Stimulated activated CD8-positive, alpha-beta memory T cell treated with anti-CD3 and anti-CD28 coated beads, Interleukin-15, amount 100 ng/mL, for 4 hours (primary cell): ENCODE measurements around the gene IL6R.
"Not testable (repeated sequence)": the region's sequence is repeated elsewhere in the genome, so short reads cannot be mapped to it uniquely, and the experiment has no call there.

Source experiments
- DNase-seq, 2 donors: peaks; one replicate each; pipeline ENCODE4 v3.0.0-alpha.2; 2020; ENCODE audit warnings: low read depth in 2 of 2

Gene IL6R

DNA sequence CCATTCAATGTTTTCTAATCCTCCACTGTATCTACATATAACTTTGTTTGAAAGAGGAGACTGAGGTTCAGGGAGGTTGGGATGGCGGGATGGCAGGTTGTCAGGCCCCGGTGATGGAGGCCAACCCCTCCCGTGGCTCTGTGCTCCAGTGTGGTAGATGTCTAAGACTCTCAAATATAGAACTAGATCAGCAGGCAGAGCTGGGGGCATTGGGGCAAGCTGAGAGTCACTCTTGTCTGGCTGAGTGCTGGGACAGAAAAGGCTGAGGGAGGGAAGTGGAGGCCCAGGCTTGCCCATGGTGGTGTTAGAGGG lies 1.7 kb downstream of the IL6R start:
- DNase-seq = no peak

GRCh38 chr1:154407198-154408091 lies 2.3 kb downstream of the IL6R start:
- DNase-seq = no peak

DNA sequence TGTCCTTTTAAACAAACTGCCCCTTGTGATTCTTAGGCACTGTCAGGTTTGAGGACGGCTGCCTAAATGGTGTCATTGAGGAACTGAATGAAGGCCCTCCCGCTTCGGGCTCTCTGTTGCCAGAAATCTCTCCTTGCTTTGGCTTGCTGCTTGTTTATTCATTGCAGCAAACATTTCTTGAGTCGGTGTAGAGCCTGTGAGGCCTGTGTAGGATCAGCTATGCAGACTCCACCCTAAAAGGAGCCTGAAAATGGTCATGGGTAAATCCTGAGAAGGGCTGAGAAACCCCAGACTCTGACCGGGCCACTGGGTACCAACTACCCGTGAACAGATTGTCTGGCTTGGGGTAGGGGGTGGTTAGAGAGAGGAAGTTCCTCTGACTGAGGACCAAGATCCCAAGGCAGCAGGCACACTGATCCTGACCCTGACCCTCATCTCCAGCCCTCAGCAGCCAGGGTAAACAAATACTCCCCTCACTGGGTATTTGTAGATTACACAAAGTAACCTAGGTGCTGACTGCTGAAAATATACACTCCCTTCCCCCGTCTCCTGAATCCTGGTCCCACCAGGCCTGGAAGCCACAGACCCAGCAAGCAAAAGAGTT lies 3.1 kb downstream of the IL6R start:
- DNase-seq = no peak

- DNase-seq = no peak
These were observed 5.2 kb downstream of the IL6R start for GRCh38 chr1:154410185-154410827.

GRCh38 chr1:154411525-154411924 lies 6.4 kb downstream of the IL6R start:
- DNase-seq = no peak

GRCh38 chr1:154413177-154413783 lies 8.1 kb downstream of the IL6R start:
- no peak for DNase-seq

DNA sequence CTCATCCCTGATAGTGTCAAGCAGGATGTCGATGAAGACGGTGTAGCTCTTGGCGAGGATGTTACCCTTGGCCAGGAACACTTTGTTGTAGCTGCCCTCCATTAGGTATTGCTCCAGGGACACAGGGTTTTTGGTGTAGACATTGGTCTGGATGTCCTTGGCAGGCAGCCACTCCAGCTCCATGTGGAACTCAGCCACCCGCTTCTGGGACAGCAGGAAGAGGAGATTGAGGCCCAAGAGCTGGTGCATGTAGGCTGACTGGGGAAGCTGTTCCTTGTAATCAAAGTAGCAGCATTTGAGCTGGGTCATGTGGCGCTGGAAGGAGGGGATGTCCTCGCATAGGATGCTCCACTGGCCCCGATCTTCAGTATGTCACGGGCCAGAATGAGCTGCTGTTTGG lies 9.5 kb downstream of the IL6R start:
- DNase-seq = no peak

DNA sequence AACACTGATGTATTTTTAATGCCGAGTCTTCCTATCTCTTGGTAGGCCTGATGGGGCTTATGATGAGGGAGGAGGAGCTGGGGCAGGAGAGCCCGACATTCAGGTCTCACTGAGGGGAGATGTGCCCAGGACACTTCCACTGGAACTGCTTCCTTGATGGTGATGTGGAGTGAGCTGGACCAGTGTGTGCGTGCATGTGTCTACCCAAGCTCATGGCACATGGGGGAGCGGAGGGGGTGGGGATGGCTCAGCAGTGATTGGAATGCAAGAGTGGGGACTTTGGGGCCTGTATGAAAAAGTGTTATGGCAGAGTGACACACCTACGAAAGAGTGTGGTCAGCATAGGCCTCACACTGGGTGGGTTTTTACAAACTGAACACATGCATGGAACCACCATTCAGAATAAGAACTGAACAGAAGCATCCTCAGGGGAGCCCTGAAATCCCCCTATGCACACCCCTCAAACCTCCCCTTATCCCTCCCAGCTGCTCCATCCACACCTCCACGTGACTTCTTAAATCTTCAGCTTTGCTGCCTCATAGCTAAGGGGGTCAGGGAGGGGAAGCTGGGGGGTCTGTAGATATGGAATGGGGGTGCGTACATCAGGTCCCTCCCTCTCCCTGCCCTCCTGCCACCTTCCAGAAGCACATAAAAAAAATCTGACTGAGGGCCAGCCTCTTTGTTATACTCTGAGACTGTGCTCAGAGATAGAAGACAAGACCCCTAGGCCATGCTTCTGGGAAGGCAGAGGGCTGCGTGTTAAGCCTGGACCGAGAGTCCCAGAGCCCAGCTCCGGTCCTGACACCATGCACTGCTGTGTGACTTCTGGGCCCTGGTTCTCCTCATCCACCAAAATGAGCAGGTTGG lies 11.6 kb downstream of the IL6R start:
- no peak for DNase-seq

DNA sequence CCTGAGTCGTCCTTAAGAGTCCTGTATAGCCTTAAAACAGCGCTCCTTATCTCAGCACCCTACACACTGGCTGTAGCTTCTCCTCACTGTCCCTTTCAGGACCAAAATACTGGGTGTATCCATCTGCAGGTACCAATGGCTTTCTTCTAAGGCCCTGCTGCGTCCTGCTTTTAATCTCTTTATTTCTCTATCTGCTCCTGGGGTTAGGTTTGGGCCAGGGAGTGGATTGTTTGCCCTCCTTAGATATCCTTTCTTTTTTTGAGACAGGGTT lies 12.1 kb downstream of the IL6R start:
- DNase-seq = no peak

GRCh38 chr1:154418062-154418921 lies 13.1 kb downstream of the IL6R start:
- no peak for DNase-seq

GRCh38 chr1:154418923-154419619 lies 13.9 kb downstream of the IL6R start:
- DNase-seq = no peak

- DNase-seq = no peak
These were observed 14.8 kb downstream of the IL6R start for GRCh38 chr1:154419620-154420571.

- no peak for DNase-seq
These were observed 16.1 kb downstream of the IL6R start for GRCh38 chr1:154420961-154421924.

GRCh38 chr1:154422049-154422448 lies 16.9 kb downstream of the IL6R start:
- DNase-seq = not testable (repeated sequence)

GRCh38 chr1:154422521-154422920 lies 17.4 kb downstream of the IL6R start:
- no peak for DNase-seq

DNA sequence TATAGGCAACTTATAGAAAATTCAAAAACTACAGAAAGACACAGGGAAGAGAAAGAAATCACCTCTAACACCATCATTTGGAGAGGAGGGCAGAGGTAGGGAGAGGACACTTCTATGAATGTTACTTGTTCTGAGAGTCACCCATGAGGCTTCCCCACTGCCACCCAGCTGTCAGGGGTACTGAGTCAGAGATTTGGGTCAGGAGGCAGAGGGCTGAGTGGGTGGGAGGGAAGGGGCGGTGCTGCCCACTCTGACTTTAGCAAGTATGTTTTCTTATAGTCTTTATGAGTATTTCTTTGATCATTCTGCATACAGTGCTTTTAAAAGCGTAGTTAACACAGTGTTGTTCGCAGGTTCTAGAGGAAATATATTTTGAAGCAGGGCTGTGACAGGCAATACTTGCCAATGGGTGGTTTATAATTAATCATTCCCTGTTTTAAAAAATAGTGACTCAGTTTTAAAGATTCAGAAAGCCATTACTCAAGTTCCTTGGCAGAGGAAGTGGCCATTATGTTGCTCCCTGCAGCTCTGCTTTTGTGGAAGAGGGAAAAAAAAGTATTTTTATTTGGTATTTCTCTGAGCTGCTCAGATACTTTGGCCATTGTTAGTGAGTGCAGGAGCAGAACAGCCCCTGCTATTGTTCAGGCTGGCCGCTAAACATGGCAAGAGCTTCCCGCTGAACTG lies 18.3 kb downstream of the IL6R start:
- DNase-seq = peak in 1 of 2 donors; percentile 27

DNA sequence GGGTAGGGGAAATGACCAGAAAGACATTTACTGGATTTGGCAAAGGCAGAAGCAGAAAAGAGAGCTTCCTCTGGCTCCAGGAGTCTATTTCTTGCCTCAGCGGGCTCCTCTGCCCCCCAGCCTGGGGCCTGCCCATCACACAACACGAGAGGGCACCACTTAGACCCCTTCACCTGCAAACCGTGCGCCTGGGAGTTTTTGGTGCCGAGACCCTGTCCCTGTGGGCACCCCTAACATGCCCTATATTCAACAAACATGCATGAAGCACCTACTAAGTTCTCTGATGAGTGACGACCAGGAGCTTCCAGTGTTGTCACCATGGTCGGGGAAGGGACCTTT lies 18.8 kb downstream of the IL6R start:
- DNase-seq = no peak
